Measurements from ENCODE around the gene GABRG3.

The GABRG3 gene

GRCh38 chr15:26970712-26971210, at the start of gene GABRG3:
TSS of gene GABRG3 (plus strand) at chr15:26971181.
- Histone ChIP-seq H3K4me1 (ENCODE audit: control insufficient read depth in 1 of 2, insufficient read depth in 1 of 2, low read depth in 1 of 2, low read length in 1 of 2) (no peaks in the 10 kb centered on the region), H3K9me3 (no peaks in the 10 kb centered on the region), H3K27ac (no peak within 1 kb of the TSS), H3K4me3 (ENCODE audit: low read depth in 1 of 2, low read length in 1 of 2) (no peak within 1 kb of the TSS), H3K36me3 (no peaks in the 10 kb centered on the region), H3K27me3 (peaks cover 65% of the 10 kb centered on the region)
- TF ChIP-seq CTCF (IDR thresholded peaks at IDR 0.05), result no peak

GRCh38 chr15:26921433-26921832, 49.5 kb upstream of the GABRG3 start:
- Histone ChIP-seq H3K4me1 (ENCODE audit: control insufficient read depth in 1 of 2, insufficient read depth in 1 of 2, low read depth in 1 of 2, low read length in 1 of 2) (no peaks in the 10 kb centered on the region), H3K27me3 (no peaks in the 10 kb centered on the region), H3K4me3 (ENCODE audit: low read depth in 1 of 2, low read length in 1 of 2) (no peak overlapping the region), H3K27ac (no peak overlapping the region), H3K36me3 (no peaks in the 10 kb centered on the region), H3K9me3 (no peaks in the 10 kb centered on the region)
- no peak for TF ChIP-seq CTCF (IDR thresholded peaks at IDR 0.05)

- Histone ChIP-seq H3K36me3 (no peaks in the 10 kb centered on the region), H3K27ac (no peak overlapping the region), H3K4me3 (ENCODE audit: low read depth in 1 of 2, low read length in 1 of 2) (no peak overlapping the region), H3K9me3 (no peaks in the 10 kb centered on the region), H3K4me1 (ENCODE audit: control insufficient read depth in 1 of 2, insufficient read depth in 1 of 2, low read depth in 1 of 2, low read length in 1 of 2) (no peaks in the 10 kb centered on the region), H3K27me3 (no peaks in the 10 kb centered on the region)
- TF ChIP-seq CTCF (IDR thresholded peaks at IDR 0.05), result no peak
Measured at GRCh38 chr15:26926081-26926480, 44.9 kb upstream of the GABRG3 start.

GRCh38 chr15:26928051-26928450, 42.9 kb upstream of the GABRG3 start:
- no peak for TF ChIP-seq CTCF (IDR thresholded peaks at IDR 0.05)
- Histone ChIP-seq H3K27me3 (no peaks in the 10 kb centered on the region), H3K4me3 (ENCODE audit: low read depth in 1 of 2, low read length in 1 of 2) (no peak overlapping the region), H3K36me3 (no peaks in the 10 kb centered on the region), H3K27ac (no peak overlapping the region), H3K9me3 (no peaks in the 10 kb centered on the region), H3K4me1 (ENCODE audit: control insufficient read depth in 1 of 2, insufficient read depth in 1 of 2, low read depth in 1 of 2, low read length in 1 of 2) (no peaks in the 10 kb centered on the region)

GRCh38 chr15:26929588-26929987, 41.4 kb upstream of the GABRG3 start:
- no peak overlapping the region for H3K4me3 ChIP-seq (ENCODE audit: low read depth in 1 of 2, low read length in 1 of 2)
- no peak overlapping the region for H3K27ac ChIP-seq
- H3K36me3 ChIP-seq, result no peaks in the 10 kb centered on the region
- H3K9me3 ChIP-seq, result no peaks in the 10 kb centered on the region
- no peak for TF ChIP-seq CTCF (IDR thresholded peaks at IDR 0.05)
- no peaks in the 10 kb centered on the region for H3K4me1 ChIP-seq (ENCODE audit: control insufficient read depth in 1 of 2, insufficient read depth in 1 of 2, low read depth in 1 of 2, low read length in 1 of 2)
- no peaks in the 10 kb centered on the region for H3K27me3 ChIP-seq

- H3K9me3 ChIP-seq, result no peaks in the 10 kb centered on the region
- H3K4me3 ChIP-seq (ENCODE audit: low read depth in 1 of 2, low read length in 1 of 2), result no peak overlapping the region
- H3K4me1 ChIP-seq (ENCODE audit: control insufficient read depth in 1 of 2, insufficient read depth in 1 of 2, low read depth in 1 of 2, low read length in 1 of 2), result no peaks in the 10 kb centered on the region
- no peak overlapping the region for H3K27ac ChIP-seq
- no peaks in the 10 kb centered on the region for H3K27me3 ChIP-seq
- H3K36me3 ChIP-seq, result no peaks in the 10 kb centered on the region
- no peak for TF ChIP-seq CTCF (IDR thresholded peaks at IDR 0.05)
Measured at GRCh38 chr15:26934848-26935247, 36.1 kb upstream of the GABRG3 start.
